LNCaP clone FGC (cell line): Measurements from ENCODE around the gene CELF2.

Experiments
- DNase-seq: peaks from one replicate; pipeline ENCODE4 v3.0.0-alpha.2; 2011; ENCODE audit warnings: low read depth
- H3K4me3 ChIP-seq: 2 replicates; pipeline ENCODE4 v1.5.1; 2011; ENCODE audit warnings: mild to moderate bottlenecking, low read depth, low read length, control low read depth
- TF ChIP-seq, protein P1 (sequence below): IDR thresholded peaks from 2 replicates; pipeline ENCODE4 v1.5.1; 2012; ENCODE audit warnings: mild to moderate bottlenecking; ENCODE audit not compliant: control insufficient read depth, insufficient read depth; ENCODE audit errors: extremely low read depth

Gene CELF2

GRCh38 chr10:11098666-11099065 is 81.0 kb downstream of the CELF2 start:
- no peak overlapping the region for H3K4me3 ChIP-seq
- TF ChIP-seq, protein P1, sequence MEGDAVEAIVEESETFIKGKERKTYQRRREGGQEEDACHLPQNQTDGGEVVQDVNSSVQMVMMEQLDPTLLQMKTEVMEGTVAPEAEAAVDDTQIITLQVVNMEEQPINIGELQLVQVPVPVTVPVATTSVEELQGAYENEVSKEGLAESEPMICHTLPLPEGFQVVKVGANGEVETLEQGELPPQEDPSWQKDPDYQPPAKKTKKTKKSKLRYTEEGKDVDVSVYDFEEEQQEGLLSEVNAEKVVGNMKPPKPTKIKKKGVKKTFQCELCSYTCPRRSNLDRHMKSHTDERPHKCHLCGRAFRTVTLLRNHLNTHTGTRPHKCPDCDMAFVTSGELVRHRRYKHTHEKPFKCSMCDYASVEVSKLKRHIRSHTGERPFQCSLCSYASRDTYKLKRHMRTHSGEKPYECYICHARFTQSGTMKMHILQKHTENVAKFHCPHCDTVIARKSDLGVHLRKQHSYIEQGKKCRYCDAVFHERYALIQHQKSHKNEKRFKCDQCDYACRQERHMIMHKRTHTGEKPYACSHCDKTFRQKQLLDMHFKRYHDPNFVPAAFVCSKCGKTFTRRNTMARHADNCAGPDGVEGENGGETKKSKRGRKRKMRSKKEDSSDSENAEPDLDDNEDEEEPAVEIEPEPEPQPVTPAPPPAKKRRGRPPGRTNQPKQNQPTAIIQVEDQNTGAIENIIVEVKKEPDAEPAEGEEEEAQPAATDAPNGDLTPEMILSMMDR: no peak
- no peak for DNase-seq

GRCh38 chr10:11104772-11105675 is 87.4 kb downstream of the CELF2 start:
- no peak overlapping the region for H3K4me3 ChIP-seq
- TF ChIP-seq, protein P1: no peak
- no peak for DNase-seq

GRCh38 chr10:11105676-11106004 is 88.0 kb downstream of the CELF2 start:
- DNase-seq: no peak
- TF ChIP-seq, protein P1: no peak
- H3K4me3 ChIP-seq: no peak overlapping the region

DNA sequence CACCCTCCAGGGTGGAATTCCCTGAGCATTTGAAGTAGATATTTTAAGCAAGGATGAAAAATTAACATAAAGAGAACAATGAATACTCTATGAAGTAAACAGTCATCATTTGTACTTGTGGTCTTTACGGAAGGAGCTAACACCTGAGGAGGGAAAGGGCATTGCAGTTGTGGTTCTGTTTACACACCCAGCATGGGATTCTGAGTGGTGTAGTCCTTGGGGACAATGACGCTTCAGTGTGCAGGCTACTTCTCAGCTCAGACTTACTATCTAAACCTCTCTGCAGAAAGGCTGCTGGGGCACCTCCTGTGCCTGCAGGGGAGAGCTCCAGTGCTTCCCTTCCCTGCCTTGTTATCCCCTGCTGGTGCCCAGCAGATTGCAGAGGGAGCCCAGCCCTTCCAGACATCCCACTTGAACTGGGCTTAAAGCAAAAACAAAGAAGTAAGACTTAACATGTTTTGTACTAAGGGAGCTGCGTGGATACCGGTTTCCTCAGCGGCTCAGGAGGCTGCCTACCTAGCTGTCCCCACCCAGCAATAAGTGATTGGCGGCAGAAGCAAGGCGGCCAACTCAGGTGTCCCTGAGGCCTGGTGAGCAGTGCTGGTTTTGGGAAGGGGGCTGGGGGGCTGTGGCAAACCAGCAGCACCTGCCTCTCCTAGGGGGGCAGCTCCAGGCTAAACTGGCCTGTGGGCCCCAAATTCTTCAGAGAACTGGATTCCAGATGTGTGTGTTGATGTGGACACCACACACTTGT is 89.1 kb downstream of the CELF2 start:
- no peak overlapping the region for H3K4me3 ChIP-seq
- TF ChIP-seq, protein P1: no peak
- DNase-seq: no peak

DNA sequence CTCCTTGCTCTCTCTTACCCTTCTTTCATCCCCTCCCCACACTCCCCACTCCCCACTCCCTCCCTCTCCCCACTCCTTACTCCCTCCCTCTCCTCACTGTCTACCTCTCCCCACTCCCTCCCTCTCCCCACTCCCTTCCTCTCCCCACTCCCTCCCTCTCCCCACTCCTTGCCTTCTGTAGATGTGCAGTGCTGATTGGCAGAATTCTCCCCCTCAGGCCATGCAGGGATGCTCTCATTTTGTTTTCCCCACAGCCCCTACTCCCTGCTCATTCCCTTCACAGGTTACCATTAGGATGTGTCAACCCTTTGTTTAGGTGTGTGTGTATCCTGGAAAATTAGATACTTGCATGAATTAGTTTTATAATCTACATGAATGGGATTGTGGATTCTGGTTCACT is 90.3 kb downstream of the CELF2 start:
- TF ChIP-seq, protein P1: no peak
- no peak overlapping the region for H3K4me3 ChIP-seq
- DNase-seq: no peak

DNA sequence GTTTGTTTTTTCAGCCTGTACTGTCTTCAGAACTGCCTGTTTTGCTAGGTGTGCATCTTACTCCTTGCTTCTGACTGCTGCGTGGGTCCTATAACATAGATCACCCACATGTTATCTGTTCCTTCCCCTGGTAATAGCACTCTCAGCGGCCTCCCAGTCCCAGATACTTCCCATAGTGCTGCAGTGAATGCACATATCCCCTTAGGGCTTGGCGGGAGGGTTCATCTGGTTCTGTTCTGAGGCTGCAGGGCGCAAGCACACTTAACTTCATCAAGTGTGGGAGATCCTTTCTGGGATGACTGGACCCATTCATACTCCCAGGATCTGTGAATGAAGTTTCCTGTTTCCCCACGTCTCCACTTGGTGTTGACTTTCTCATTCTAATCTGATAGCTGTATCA is 90.7 kb downstream of the CELF2 start:
- TF ChIP-seq, protein P1: no peak
- H3K4me3 ChIP-seq: no peak overlapping the region
- DNase-seq: no peak

DNA sequence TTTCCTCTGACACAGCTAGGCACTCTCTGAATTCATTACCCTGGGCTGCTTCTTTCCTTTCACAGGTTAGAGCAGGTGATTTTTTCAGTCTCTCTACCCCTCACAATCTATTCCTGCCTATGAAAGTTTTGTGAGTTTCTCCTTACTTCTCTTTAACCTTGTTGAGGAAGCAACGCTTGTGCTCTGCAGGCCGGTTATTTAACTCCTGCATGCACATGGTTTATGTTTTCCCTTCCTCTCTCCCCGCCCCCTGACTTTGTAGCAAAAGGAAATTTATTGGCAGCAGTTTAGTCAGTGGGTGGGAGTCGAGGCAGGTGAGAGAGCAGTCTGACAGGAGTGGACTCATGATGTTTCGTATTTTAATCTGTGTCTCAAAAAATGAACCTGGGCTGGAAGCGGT is 91.9 kb downstream of the CELF2 start:
- TF ChIP-seq, protein P1: no peak
- no peak for DNase-seq
- H3K4me3 ChIP-seq: no peak overlapping the region
